Liver (tissue), 9 donors: ENCODE measurements around the gene SYCP3. TPM values are rescaled to one million over a fixed set of nuclear protein-coding genes. Genes with fewer than 3 reads are reported as not detected.

ENCODE experiments used
- DNase-seq: peaks from one replicate; pipeline ENCODE4 v3.0.0-alpha.2; 2017; ENCODE audit warnings: low spot score
- H3K27ac ChIP-seq, 2 donors: one replicate each; pipeline ENCODE4 v1.7.0; 2013; ENCODE audit warnings: inconsistent platforms in 2 of 2, low read length in 2 of 2, control low read depth in 1 of 2, low read depth in 1 of 2, mild to moderate bottlenecking in 1 of 2
- H3K27me3 ChIP-seq, 4 donors: one replicate each; pipeline versions ENCODE4 v1.6.1 to v1.7.0; 2013; ENCODE audit warnings: low read length in 3 of 4, inconsistent platforms in 1 of 4, mild to moderate bottlenecking in 1 of 4, moderate library complexity in 1 of 4; ENCODE audit not compliant: control insufficient read depth in 4 of 4, insufficient read depth in 4 of 4
- H3K36me3 ChIP-seq, 4 donors: one replicate each; pipeline versions ENCODE4 v1.6.1 to v1.7.0; 2013; ENCODE audit warnings: low read length in 3 of 4, mild to moderate bottlenecking in 3 of 4, low read depth in 1 of 4, moderate library complexity in 1 of 4; ENCODE audit not compliant: control insufficient read depth in 4 of 4, insufficient read depth in 3 of 4
- H3K4me1 ChIP-seq, 4 donors: one replicate each; pipeline versions ENCODE4 v1.6.1 to v1.7.0; 2013; ENCODE audit warnings: low read length in 3 of 4, mild to moderate bottlenecking in 3 of 4, moderate library complexity in 1 of 4; ENCODE audit not compliant: control insufficient read depth in 4 of 4, insufficient read depth in 4 of 4
- H3K4me3 ChIP-seq, 3 donors: one replicate each; pipeline versions ENCODE4 v1.6.1 to v1.7.0; 2013; ENCODE audit warnings: low read length in 3 of 3, control low read depth in 1 of 3, low read depth in 1 of 3, mild to moderate bottlenecking in 1 of 3
- H3K9ac ChIP-seq, 2 donors: one replicate each; pipeline ENCODE4 v1.7.0; 2013; ENCODE audit warnings: low read length in 2 of 2, mild to moderate bottlenecking in 2 of 2, moderate library complexity in 2 of 2, control low read depth in 1 of 2, low read depth in 1 of 2
- H3K9me3 ChIP-seq, 4 donors: one replicate each; pipeline versions ENCODE4 v1.6.1 to v1.7.0; 2013; ENCODE audit warnings: low read length in 3 of 4; ENCODE audit not compliant: control insufficient read depth in 4 of 4
- EGR1 ChIP-seq, 2 donors: IDR thresholded peaks; 2 replicates each; pipeline ENCODE4 v1.6.1; 2016 to 2018; ENCODE audit warnings: antibody characterized with exemption in 2 of 2, low read depth in 2 of 2
- FOXA2 ChIP-seq: IDR thresholded peaks from 2 replicates; pipeline ENCODE4 v1.6.1; 2016; ENCODE audit warnings: antibody characterized with exemption
- GABPA ChIP-seq, 2 donors: IDR thresholded peaks in 1 of 2; conservative IDR thresholded peaks in 1 of 2; 2 replicates each; pipeline ENCODE4 v1.6.1; 2016; ENCODE audit warnings: antibody characterized with exemption in 2 of 2, mild to moderate bottlenecking in 1 of 2, moderate library complexity in 1 of 2
- JUND ChIP-seq, 2 donors: IDR thresholded peaks; 2 replicates each; pipeline ENCODE4 v1.6.1; 2016; ENCODE audit warnings: antibody characterized with exemption in 2 of 2
- RAD21 ChIP-seq, 2 donors: IDR thresholded peaks; 2 replicates each; pipeline ENCODE4 v1.6.1; 2016; ENCODE audit warnings: antibody characterized with exemption in 2 of 2, mild to moderate bottlenecking in 2 of 2
- RXRA ChIP-seq, 2 donors: IDR thresholded peaks; 2 replicates each; pipeline ENCODE4 v1.6.1; 2017 to 2018; ENCODE audit warnings: antibody characterized with exemption in 2 of 2, mild to moderate bottlenecking in 1 of 2
- SP1 ChIP-seq: IDR thresholded peaks from 2 replicates; pipeline ENCODE4 v1.6.1; 2018; ENCODE audit warnings: antibody characterized with exemption, mild to moderate bottlenecking
- TAF1 ChIP-seq: conservative IDR thresholded peaks from 2 replicates; pipeline ENCODE4 v1.6.1; 2016; ENCODE audit warnings: antibody characterized with exemption, mild to moderate bottlenecking
- YY1 ChIP-seq: IDR thresholded peaks from 2 replicates; pipeline ENCODE4 v1.6.1; 2016; ENCODE audit warnings: antibody characterized with exemption, mild to moderate bottlenecking
- WGBS: extraction: QIAGEN DNeasy Blood & Tissue Kit; methylation state at CpG from one replicate; pipeline ENCODE4 v1.1.7; 2013; 5-methylcytosine and 5-hydroxymethylcytosine counted together
- polyA plus RNA-seq, 2 donors: library from polyadenylated mRNA; stranded (reverse) in 1 of 2; unstranded in 1 of 2; fragments of 200-250 nt in 1 of 2; fragments of >200 nt in 1 of 2; fragmentation: Nextera tagmentation in 1 of 2; extraction: Ambion mirVana in 1 of 2; gene quantifications; one replicate each; pipeline versions ENCODE4 v1.2.1 to v1.2.3, GENCODE V29; 2013 to 2015
- total RNA-seq, 2 donors: library from RNA; depleted of rRNA; stranded (reverse); fragments of >200 nt; gene quantifications; one replicate each; pipeline ENCODE4 v1.2.3, GENCODE V29; 2014
- TF ChIP-seq, protein P1 (sequence below): fragments of 150-350 bp; IDR thresholded peaks from 2 replicates; pipeline ENCODE4 v1.5.1; 2017; ENCODE audit warnings: improper control_type of control experiment, low read depth, low read length; ENCODE audit not compliant: missing input control
- TF ChIP-seq, protein P2 (sequence below): IDR thresholded peaks from 2 replicates; pipeline ENCODE4 v1.6.1; 2016; ENCODE audit warnings: antibody characterized with exemption
- TF ChIP-seq, protein P3 (sequence below): IDR thresholded peaks from 2 replicates; pipeline ENCODE4 v1.6.1; 2016; ENCODE audit warnings: antibody characterized with exemption
- TF ChIP-seq, protein P4 (sequence below): IDR thresholded peaks from 2 replicates; pipeline ENCODE4 v1.6.1; 2016; ENCODE audit warnings: antibody characterized with exemption
- TF ChIP-seq, protein P5 (sequence below): IDR thresholded peaks from 2 replicates; pipeline ENCODE4 v1.6.1; 2016; ENCODE audit warnings: antibody characterized with exemption, mild to moderate bottlenecking
- donor health status: healthy.
- donor health status: healthy.
- donor health status: healthy.
- donor health status: healthy.
- donor health status: healthy.

Gene SYCP3
- total and polyA plus RNA-seq, 4 donors: 0.17 to 3.0 TPM; not detected in 2

DNA sequence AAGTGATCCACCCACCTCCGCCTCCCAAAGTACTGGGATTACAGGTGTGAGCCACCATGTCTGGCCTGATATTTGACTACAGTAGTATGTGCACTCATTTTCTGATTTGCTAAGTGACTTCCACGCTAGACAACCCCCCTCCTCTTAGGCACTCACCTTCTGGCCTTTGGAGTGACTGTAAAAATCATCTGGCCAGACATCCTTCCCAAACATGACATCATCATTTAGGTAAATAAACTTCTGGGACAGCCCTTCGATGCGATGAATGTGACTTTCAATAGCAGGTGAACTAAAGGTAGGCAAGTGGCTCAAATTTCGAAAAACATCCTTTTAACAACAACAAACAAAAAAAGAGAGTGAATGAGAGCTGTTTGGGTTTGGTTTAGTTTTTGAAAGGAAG is 30.6 kb upstream of the SYCP3 start:
- peaks cover 0 to 7% (median 0%) of the 10 kb centered on the region in 4 donors for H3K36me3 ChIP-seq
- no peak overlapping the region for H3K27ac ChIP-seq
- 65% methylated on average over 5 of the region's 5 CpGs for WGBS

DNA sequence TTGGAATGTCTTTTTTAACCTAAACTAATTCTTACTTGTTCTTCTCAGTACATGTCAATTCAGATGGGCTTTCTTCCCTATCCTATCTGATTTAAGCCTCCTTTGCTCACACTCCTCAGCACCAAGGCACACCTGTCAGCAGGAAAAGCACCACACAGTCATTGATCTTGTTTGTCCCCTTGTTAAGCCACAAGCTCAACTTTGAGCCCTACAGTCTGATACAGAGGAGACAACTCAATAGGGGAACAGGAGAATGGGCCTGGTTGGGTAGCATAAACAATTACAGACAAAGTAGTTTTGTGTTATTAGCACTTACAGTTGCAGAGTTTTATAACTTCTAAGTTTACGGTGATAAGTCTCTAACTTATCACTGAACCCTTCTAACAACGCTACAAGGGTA is 29.5 kb upstream of the SYCP3 start:
- H3K36me3 ChIP-seq: peaks cover 0 to 7% (median 0%) of the 10 kb centered on the region in 4 donors
- no peak overlapping the region for H3K4me3 ChIP-seq
- H3K27ac ChIP-seq: no peak overlapping the region
- DNase-seq: no peak
- no peaks in the 10 kb centered on the region for H3K9me3 ChIP-seq
- no peak for TF ChIP-seq FOXA2
- 92% methylated on average over 2 of the region's 2 CpGs for WGBS
- no peaks in the 10 kb centered on the region for H3K27me3 ChIP-seq
- no peaks in the 10 kb centered on the region for H3K4me1 ChIP-seq
- no peak overlapping the region for H3K9ac ChIP-seq

More for the DNA sequence above, 30.6 kb upstream of the SYCP3 start:
- Histone ChIP-seq H3K4me1 (no peaks in the 10 kb centered on the region), H3K27me3 (no peaks in the 10 kb centered on the region), H3K4me3 (no peak overlapping the region), H3K9me3 (no peaks in the 10 kb centered on the region), H3K9ac (no peak overlapping the region)
- DNase-seq: no peak
- TF ChIP-seq JUND (IDR thresholded peaks at IDR 0.05): no peak
- TF ChIP-seq EGR1 (IDR thresholded peaks at IDR 0.05; ENCODE audit: low read depth in 2 of 2): no peak
- TF ChIP-seq RAD21 (IDR thresholded peaks at IDR 0.05): no peak
- no peak for TF ChIP-seq RXRA (IDR thresholded peaks at IDR 0.05)
- TF ChIP-seq GABPA (IDR thresholded peaks at IDR 0.05 in 1 of 2, conservative IDR thresholded peaks at IDR 0.05 in 1 of 2): no peak
- no peak for TF ChIP-seq YY1
- no peak for TF ChIP-seq FOXA2
- TF ChIP-seq, protein P1, sequence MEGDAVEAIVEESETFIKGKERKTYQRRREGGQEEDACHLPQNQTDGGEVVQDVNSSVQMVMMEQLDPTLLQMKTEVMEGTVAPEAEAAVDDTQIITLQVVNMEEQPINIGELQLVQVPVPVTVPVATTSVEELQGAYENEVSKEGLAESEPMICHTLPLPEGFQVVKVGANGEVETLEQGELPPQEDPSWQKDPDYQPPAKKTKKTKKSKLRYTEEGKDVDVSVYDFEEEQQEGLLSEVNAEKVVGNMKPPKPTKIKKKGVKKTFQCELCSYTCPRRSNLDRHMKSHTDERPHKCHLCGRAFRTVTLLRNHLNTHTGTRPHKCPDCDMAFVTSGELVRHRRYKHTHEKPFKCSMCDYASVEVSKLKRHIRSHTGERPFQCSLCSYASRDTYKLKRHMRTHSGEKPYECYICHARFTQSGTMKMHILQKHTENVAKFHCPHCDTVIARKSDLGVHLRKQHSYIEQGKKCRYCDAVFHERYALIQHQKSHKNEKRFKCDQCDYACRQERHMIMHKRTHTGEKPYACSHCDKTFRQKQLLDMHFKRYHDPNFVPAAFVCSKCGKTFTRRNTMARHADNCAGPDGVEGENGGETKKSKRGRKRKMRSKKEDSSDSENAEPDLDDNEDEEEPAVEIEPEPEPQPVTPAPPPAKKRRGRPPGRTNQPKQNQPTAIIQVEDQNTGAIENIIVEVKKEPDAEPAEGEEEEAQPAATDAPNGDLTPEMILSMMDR: no peak
- TF ChIP-seq TAF1: no peak
- no peak for TF ChIP-seq SP1
- TF ChIP-seq, protein P2, sequence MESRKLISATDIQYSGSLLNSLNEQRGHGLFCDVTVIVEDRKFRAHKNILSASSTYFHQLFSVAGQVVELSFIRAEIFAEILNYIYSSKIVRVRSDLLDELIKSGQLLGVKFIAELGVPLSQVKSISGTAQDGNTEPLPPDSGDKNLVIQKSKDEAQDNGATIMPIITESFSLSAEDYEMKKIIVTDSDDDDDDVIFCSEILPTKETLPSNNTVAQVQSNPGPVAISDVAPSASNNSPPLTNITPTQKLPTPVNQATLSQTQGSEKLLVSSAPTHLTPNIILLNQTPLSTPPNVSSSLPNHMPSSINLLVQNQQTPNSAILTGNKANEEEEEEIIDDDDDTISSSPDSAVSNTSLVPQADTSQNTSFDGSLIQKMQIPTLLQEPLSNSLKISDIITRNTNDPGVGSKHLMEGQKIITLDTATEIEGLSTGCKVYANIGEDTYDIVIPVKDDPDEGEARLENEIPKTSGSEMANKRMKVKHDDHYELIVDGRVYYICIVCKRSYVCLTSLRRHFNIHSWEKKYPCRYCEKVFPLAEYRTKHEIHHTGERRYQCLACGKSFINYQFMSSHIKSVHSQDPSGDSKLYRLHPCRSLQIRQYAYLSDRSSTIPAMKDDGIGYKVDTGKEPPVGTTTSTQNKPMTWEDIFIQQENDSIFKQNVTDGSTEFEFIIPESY: no peak
- TF ChIP-seq, protein P3, sequence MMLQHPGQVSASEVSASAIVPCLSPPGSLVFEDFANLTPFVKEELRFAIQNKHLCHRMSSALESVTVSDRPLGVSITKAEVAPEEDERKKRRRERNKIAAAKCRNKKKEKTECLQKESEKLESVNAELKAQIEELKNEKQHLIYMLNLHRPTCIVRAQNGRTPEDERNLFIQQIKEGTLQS: no peak
- TF ChIP-seq, protein P4, sequence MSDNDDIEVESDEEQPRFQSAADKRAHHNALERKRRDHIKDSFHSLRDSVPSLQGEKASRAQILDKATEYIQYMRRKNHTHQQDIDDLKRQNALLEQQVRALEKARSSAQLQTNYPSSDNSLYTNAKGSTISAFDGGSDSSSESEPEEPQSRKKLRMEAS: no peak
- TF ChIP-seq, protein P5, sequence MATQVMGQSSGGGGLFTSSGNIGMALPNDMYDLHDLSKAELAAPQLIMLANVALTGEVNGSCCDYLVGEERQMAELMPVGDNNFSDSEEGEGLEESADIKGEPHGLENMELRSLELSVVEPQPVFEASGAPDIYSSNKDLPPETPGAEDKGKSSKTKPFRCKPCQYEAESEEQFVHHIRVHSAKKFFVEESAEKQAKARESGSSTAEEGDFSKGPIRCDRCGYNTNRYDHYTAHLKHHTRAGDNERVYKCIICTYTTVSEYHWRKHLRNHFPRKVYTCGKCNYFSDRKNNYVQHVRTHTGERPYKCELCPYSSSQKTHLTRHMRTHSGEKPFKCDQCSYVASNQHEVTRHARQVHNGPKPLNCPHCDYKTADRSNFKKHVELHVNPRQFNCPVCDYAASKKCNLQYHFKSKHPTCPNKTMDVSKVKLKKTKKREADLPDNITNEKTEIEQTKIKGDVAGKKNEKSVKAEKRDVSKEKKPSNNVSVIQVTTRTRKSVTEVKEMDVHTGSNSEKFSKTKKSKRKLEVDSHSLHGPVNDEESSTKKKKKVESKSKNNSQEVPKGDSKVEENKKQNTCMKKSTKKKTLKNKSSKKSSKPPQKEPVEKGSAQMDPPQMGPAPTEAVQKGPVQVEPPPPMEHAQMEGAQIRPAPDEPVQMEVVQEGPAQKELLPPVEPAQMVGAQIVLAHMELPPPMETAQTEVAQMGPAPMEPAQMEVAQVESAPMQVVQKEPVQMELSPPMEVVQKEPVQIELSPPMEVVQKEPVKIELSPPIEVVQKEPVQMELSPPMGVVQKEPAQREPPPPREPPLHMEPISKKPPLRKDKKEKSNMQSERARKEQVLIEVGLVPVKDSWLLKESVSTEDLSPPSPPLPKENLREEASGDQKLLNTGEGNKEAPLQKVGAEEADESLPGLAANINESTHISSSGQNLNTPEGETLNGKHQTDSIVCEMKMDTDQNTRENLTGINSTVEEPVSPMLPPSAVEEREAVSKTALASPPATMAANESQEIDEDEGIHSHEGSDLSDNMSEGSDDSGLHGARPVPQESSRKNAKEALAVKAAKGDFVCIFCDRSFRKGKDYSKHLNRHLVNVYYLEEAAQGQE: no peak
